HCT116 (cell line): ENCODE data around the gene DDX55. TPM values are rescaled to one million over a fixed set of nuclear protein-coding genes. Genes with fewer than 3 reads are reported as not detected.

Experiments used
- ATAC-seq: fragments of 200-7000 bp; cut with Tn5 transposase; 2 replicates; pipeline ENCODE4 v1.9.1; 2020; ENCODE audit warnings: mild to moderate bottlenecking, moderate library complexity
- BruUV-seq: library from RNA; stranded (reverse); fragments of 400-500 nt; replicated peaks from 2 replicates; lab custom pipeline; 2021; lab: Mats Ljungman, UMichigan
- CTCF ChIA-PET: fragments of 300-600 bp; sonication (Branson Sonifier 250); formaldehyde crosslinking; loops from one replicate; lab custom pipeline; 2021; ENCODE audit warnings: antibody characterized with exemption; lab: Charles Lee
- POLR2A ChIA-PET: fragments of 300-600, 350-600 bp; sonication (Branson Sonifier 250); formaldehyde crosslinking; loops from one replicate; lab custom pipeline; 2021; ENCODE audit warnings: antibody characterized with exemption; lab: Charles Lee
- RAD21 ChIA-PET, 2 experiments: fragments of 300-600 bp; sonication (Branson Sonifier 250); formaldehyde crosslinking; loops; one replicate each; lab custom pipeline; 2023; ENCODE audit warnings: low total read pairs in 2 of 2; ENCODE audit not compliant: uncharacterized antibody in 2 of 2, unreplicated experiment in 2 of 2, low non-redundant PET in 1 of 2; lab: Charles Lee
- DNase-seq: peaks from one replicate; pipeline ENCODE4 v3.0.0-alpha.2; 2010; ENCODE audit warnings: low read depth, low spot score
- H2AFZ ChIP-seq: fragments of 200-600 bp; shearing (Covaris generic), sonication (generic); 2 replicates; pipeline ENCODE4 v1.6.1; 2017; ENCODE audit warnings: low read depth, mixed run types, mixed read lengths, antibody characterized with exemption, low read length; ENCODE audit not compliant: poor library complexity, severe bottlenecking
- H3K27ac ChIP-seq: 2 replicates; pipeline ENCODE4 v1.5.1; 2012; ENCODE audit warnings: low read depth, low read length
- H3K27me3 ChIP-seq: fragments of 200-600 bp; sonication (generic); 2 replicates; pipeline ENCODE4 v1.6.1; 2016; ENCODE audit warnings: mixed run types, low read length, mixed read lengths; ENCODE audit not compliant: insufficient read depth
- H3K36me3 ChIP-seq, 2 experiments: fragments of 200-500 bp in 1 of 2; fragments of 200-600 bp in 1 of 2; sonication (Bioruptor generic) in 1 of 2; sonication (generic) in 1 of 2; 2 replicates each; pipeline versions ENCODE4 v1.5.1 to v1.6.1; 2014 to 2016; ENCODE audit warnings: low read length in 2 of 2, inconsistent platforms in 1 of 2, mixed read lengths in 1 of 2, mixed run types in 1 of 2; ENCODE audit not compliant: insufficient read depth in 2 of 2, control insufficient read depth in 1 of 2
- H3K4me1 ChIP-seq, 2 experiments: fragments of 200-600 bp in 1 of 2; sonication (generic) in 1 of 2; 2 replicates each; pipeline versions ENCODE4 v1.5.1 to v1.6.1; 2012 to 2017; ENCODE audit warnings: low read length in 2 of 2, inconsistent platforms in 1 of 2, mild to moderate bottlenecking in 1 of 2, mixed read lengths in 1 of 2, mixed run types in 1 of 2, moderate library complexity in 1 of 2; ENCODE audit not compliant: insufficient read depth in 2 of 2, control insufficient read depth in 1 of 2
- H3K4me2 ChIP-seq: fragments of 200-600 bp; sonication (generic); 2 replicates; pipeline ENCODE4 v1.6.1; 2017; ENCODE audit warnings: mixed run types, low read length, mixed read lengths
- H3K4me3 ChIP-seq, 2 experiments: fragments of 200-600 bp in 1 of 2; sonication (generic) in 1 of 2; replicated peaks in 1 of 2; 2 replicates each; pipeline ENCODE4 v1.5.1; 2011 to 2016; ENCODE audit warnings: low read length in 2 of 2, control low read depth in 1 of 2, low read depth in 1 of 2, mild to moderate bottlenecking in 1 of 2, mixed read lengths in 1 of 2, mixed run types in 1 of 2
- H3K79me2 ChIP-seq: fragments of 200-600 bp; sonication (generic); 2 replicates; pipeline ENCODE4 v1.6.1; 2017; ENCODE audit warnings: mild to moderate bottlenecking, mixed run types, low read length, moderate library complexity, mixed read lengths; ENCODE audit not compliant: insufficient read depth
- H3K9ac ChIP-seq: fragments of 200-600 bp; sonication (generic); 2 replicates; pipeline ENCODE4 v1.6.1; 2016; ENCODE audit warnings: low read length, mixed read lengths
- H3K9me2 ChIP-seq: fragments of 200-600 bp; sonication (generic), shearing (Covaris generic); 2 replicates; pipeline ENCODE4 v1.6.1; 2017; ENCODE audit warnings: mixed run types, mild to moderate bottlenecking, moderate library complexity; ENCODE audit not compliant: insufficient read depth
- H3K9me3 ChIP-seq, 2 experiments: fragments of 200-500 bp in 1 of 2; fragments of 200-600 bp in 1 of 2; sonication (Bioruptor generic) in 1 of 2; sonication (generic) in 1 of 2; 2 replicates each; pipeline ENCODE4 v1.6.1; 2014 to 2017; ENCODE audit warnings: low read length in 2 of 2, mixed read lengths in 2 of 2, inconsistent platforms in 1 of 2, low read depth in 1 of 2, mild to moderate bottlenecking in 1 of 2, mixed run types in 1 of 2, moderate library complexity in 1 of 2; ENCODE audit not compliant: control insufficient read depth in 1 of 2, insufficient read depth in 1 of 2
- H4K20me1 ChIP-seq: fragments of 200-600 bp; sonication (generic), shearing (Covaris generic); 2 replicates; pipeline ENCODE4 v1.6.1; 2017; ENCODE audit warnings: mixed run types, mild to moderate bottlenecking, moderate library complexity; ENCODE audit not compliant: insufficient read depth
- ELF1 ChIP-seq: IDR thresholded peaks from 2 replicates; pipeline ENCODE4 v1.6.1; 2012; ENCODE audit warnings: low read depth, borderline replicate concordance
- EZH2phosphoT487 ChIP-seq: fragments of 200-600 bp; IDR thresholded peaks from 2 replicates; pipeline ENCODE4 v1.6.1; 2018; ENCODE audit warnings: antibody characterized with exemption, borderline replicate concordance
- JUND ChIP-seq: IDR thresholded peaks from 2 replicates; pipeline ENCODE4 v1.6.1; 2012
- SRF ChIP-seq: IDR thresholded peaks from 2 replicates; pipeline ENCODE4 v1.6.1; 2012; ENCODE audit warnings: low read depth
- YY1 ChIP-seq: IDR thresholded peaks from 2 replicates; pipeline ENCODE4 v1.6.1; 2011; ENCODE audit warnings: low read length, low read depth, moderate library complexity, mild to moderate bottlenecking; ENCODE audit not compliant: insufficient replicate concordance; ENCODE audit errors: extremely low read depth
- ZFX ChIP-seq: fragments of 450-650 bp; IDR thresholded peaks from 2 replicates; pipeline ENCODE4 v1.6.1; 2017
- intact Hi-C: fragments of 100-400 bp; cut with micrococcal nuclease; formaldehyde crosslinking; loops from 2 replicates; pipeline ENCODE4 v1.10.0; 2022
- total RNA-seq: library from RNA; stranded (reverse); gene quantifications from one replicate; pipeline ENCODE4 v1.2.1, GENCODE V29; 2021; ENCODE audit not compliant: unreplicated experiment
- TF ChIP-seq, protein P1 (sequence below), 3 experiments: fragments of 200-600 bp in 1 of 3; sonication (generic) in 1 of 3; IDR thresholded peaks in 2 of 3; conservative IDR thresholded peaks in 1 of 3; 2 replicates each; pipeline ENCODE4 v1.5.1; 2012 to 2017; ENCODE audit warnings: low read depth in 2 of 3, low read length in 2 of 3, antibody characterized with exemption in 1 of 3, borderline replicate concordance in 1 of 3, control low read depth in 1 of 3, mild to moderate bottlenecking in 1 of 3, mixed read lengths in 1 of 3, mixed run types in 1 of 3, moderate library complexity in 1 of 3; ENCODE audit not compliant: insufficient read depth in 1 of 3
- TF ChIP-seq, protein P2 (sequence below): IDR thresholded peaks from 2 replicates; pipeline ENCODE4 v1.6.1; 2012
- TF ChIP-seq, protein P3 (sequence below): IDR thresholded peaks from 2 replicates; pipeline ENCODE4 v1.6.1; 2012; ENCODE audit warnings: low read depth

Gene DDX55
- total RNA-seq, 1 experiment from 2014 or later: 41.8 TPM

DNA sequence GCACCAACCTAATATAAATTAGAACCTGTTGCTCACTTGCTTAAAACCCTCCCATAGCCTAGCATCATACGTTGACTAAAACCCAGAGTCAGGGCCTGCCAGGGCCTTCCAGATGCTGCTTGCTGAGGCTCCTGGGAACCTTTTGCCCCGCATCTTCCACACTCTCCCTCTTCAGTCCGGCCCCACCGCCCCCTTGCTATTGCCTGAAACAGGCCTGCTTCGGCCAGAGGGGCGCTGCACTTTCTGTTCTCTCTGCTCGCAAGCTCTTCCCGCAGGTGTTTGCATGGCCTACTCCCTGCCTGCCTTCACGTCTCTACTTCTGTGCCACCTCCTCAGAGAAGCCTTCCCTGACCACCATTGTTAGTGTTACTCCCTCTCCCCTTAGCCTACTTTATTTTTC is 55.3 kb downstream of the DDX55 start:
- ATAC-seq (no peak), DNase-seq (no peak)
- no peak overlapping the region for H3K4me3 ChIP-seq
- POLR2A ChIA-PET: no interaction called here
- BruUV-seq: no TSS peak
- peaks cover 35 to 42% of the 10 kb centered on the region in 2 experiments; a peak in 3 of 4 replicates for H3K36me3 ChIP-seq
- no peak overlapping the region for H2AFZ ChIP-seq
- no peaks in the 10 kb centered on the region for H3K4me1 ChIP-seq
- H3K4me2 ChIP-seq: no peak overlapping the region
- no peaks in the 10 kb centered on the region for H3K9me2 ChIP-seq
- no peak overlapping the region for H3K27ac ChIP-seq
- H3K79me2 ChIP-seq: peaks cover 5% of the 10 kb centered on the region
- no peaks in the 10 kb centered on the region for H3K9me3 ChIP-seq
- RAD21 ChIA-PET: no interaction called here
- TF ChIP-seq SRF: no peak
- TF ChIP-seq ELF1: no peak
- TF ChIP-seq, protein P1, sequence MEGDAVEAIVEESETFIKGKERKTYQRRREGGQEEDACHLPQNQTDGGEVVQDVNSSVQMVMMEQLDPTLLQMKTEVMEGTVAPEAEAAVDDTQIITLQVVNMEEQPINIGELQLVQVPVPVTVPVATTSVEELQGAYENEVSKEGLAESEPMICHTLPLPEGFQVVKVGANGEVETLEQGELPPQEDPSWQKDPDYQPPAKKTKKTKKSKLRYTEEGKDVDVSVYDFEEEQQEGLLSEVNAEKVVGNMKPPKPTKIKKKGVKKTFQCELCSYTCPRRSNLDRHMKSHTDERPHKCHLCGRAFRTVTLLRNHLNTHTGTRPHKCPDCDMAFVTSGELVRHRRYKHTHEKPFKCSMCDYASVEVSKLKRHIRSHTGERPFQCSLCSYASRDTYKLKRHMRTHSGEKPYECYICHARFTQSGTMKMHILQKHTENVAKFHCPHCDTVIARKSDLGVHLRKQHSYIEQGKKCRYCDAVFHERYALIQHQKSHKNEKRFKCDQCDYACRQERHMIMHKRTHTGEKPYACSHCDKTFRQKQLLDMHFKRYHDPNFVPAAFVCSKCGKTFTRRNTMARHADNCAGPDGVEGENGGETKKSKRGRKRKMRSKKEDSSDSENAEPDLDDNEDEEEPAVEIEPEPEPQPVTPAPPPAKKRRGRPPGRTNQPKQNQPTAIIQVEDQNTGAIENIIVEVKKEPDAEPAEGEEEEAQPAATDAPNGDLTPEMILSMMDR (IDR thresholded peaks at IDR 0.05 in 2 of 3, conservative IDR thresholded peaks at IDR 0.05 in 1 of 3; ENCODE audit: borderline replicate concordance in 1 of 3, insufficient read depth in 1 of 3, low read depth in 2 of 3, low read length in 2 of 3): no peak
- intact Hi-C loops: no loop called here
- no peaks in the 10 kb centered on the region for H4K20me1 ChIP-seq
- CTCF ChIA-PET: no interaction called here
- no peak overlapping the region for H3K9ac ChIP-seq
- no peaks in the 10 kb centered on the region for H3K27me3 ChIP-seq

DNA sequence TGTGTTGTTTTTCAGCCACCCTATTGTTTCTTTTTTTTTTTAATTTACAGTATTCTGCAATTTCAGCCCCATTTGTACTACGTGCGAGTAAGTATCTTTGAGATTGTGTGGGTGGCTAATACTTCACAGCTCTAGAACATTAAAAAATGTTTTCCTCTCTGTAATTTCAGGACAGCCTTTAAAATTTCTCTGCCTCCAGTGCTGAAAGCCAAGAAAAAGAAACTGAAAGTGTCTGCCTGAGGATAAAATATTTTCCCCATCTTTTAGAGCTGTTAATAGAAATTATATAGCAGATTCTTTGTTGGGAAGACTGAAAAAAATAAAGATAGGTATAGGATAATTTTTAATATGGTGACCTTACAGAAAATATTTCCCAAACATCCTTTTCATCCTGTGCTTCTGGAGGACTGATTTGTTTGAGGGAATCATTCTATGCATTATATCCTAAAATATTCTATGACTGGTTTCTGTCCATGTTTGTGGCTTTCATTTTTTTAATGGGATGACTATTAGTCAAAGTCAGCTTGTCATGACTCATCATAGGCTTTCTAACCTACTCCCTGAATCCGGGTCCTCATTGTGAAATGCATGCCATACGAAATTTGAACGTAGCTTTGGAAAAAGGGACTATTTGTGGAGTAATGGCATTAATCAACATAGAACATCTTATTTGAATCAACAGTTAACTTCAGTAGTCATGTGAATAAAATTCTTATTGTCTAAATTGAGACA is 58.3 kb downstream of the DDX55 start:
- no peaks in the 10 kb centered on the region for H3K4me1 ChIP-seq
- H3K79me2 ChIP-seq: no peaks in the 10 kb centered on the region
- H3K4me2 ChIP-seq: no peak overlapping the region
- POLR2A ChIA-PET: no interaction called here
- H3K27me3 ChIP-seq: no peaks in the 10 kb centered on the region
- no peak overlapping the region for H2AFZ ChIP-seq
- no peak overlapping the region for H3K9ac ChIP-seq
- H3K36me3 ChIP-seq: peaks cover 26 to 31% of the 10 kb centered on the region in 2 experiments; a peak in 3 of 4 replicates
- H4K20me1 ChIP-seq: no peaks in the 10 kb centered on the region
- no peak for ATAC-seq
- H3K4me3 ChIP-seq: no peak overlapping the region
- H3K9me3 ChIP-seq: no peaks in the 10 kb centered on the region
- intact Hi-C loops: no loop called here
- H3K27ac ChIP-seq: peak overlapping the region; percentile 11; the same call in 1 of the 2 replicates
- no TSS peak for BruUV-seq
- no peak for DNase-seq
- CTCF ChIA-PET: interaction anchor here (1.5 kb wide), 1 partner anchor 11 kb away, joined by 3 read pairs; the partner anchor contains the start of gene TCTN2
- H3K9me2 ChIP-seq: no peaks in the 10 kb centered on the region
- RAD21 ChIA-PET: no interaction called here
- TF ChIP-seq SRF (no peak), YY1 (no peak), EZH2phosphoT487 (no peak), JUND (no peak), ZFX (no peak)
- TF ChIP-seq, protein P2, sequence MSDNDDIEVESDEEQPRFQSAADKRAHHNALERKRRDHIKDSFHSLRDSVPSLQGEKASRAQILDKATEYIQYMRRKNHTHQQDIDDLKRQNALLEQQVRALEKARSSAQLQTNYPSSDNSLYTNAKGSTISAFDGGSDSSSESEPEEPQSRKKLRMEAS: no peak
- TF ChIP-seq, protein P3, sequence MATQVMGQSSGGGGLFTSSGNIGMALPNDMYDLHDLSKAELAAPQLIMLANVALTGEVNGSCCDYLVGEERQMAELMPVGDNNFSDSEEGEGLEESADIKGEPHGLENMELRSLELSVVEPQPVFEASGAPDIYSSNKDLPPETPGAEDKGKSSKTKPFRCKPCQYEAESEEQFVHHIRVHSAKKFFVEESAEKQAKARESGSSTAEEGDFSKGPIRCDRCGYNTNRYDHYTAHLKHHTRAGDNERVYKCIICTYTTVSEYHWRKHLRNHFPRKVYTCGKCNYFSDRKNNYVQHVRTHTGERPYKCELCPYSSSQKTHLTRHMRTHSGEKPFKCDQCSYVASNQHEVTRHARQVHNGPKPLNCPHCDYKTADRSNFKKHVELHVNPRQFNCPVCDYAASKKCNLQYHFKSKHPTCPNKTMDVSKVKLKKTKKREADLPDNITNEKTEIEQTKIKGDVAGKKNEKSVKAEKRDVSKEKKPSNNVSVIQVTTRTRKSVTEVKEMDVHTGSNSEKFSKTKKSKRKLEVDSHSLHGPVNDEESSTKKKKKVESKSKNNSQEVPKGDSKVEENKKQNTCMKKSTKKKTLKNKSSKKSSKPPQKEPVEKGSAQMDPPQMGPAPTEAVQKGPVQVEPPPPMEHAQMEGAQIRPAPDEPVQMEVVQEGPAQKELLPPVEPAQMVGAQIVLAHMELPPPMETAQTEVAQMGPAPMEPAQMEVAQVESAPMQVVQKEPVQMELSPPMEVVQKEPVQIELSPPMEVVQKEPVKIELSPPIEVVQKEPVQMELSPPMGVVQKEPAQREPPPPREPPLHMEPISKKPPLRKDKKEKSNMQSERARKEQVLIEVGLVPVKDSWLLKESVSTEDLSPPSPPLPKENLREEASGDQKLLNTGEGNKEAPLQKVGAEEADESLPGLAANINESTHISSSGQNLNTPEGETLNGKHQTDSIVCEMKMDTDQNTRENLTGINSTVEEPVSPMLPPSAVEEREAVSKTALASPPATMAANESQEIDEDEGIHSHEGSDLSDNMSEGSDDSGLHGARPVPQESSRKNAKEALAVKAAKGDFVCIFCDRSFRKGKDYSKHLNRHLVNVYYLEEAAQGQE: no peak
- TF ChIP-seq, protein P1 (IDR thresholded peaks at IDR 0.05 in 2 of 3, conservative IDR thresholded peaks at IDR 0.05 in 1 of 3; ENCODE audit: borderline replicate concordance in 1 of 3, insufficient read depth in 1 of 3, low read depth in 2 of 3, low read length in 2 of 3): no peak
